ENCODE data around the gene IFNA21. TPM values are rescaled to one million over a fixed set of nuclear protein-coding genes. Genes with fewer than 3 reads are reported as not detected.
"Not testable (repeated sequence)": the region's sequence is repeated elsewhere in the genome, so short reads cannot be mapped to it uniquely, and the experiment has no call there.

Gene IFNA21
- total RNA-seq: not detected in 2 replicates

- DNase-seq (ENCODE audit: low read depth); H3K4me3 ChIP-seq (ENCODE audit: low read depth, low read length): not testable (repeated sequence)
Observed at GRCh38 chr9:21166560-21166959, at the start of gene IFNA21. TSS of gene IFNA21 (minus strand) at chr9:21166660. CDS start at chr9:21166612, 48 bp downstream.

DNA sequence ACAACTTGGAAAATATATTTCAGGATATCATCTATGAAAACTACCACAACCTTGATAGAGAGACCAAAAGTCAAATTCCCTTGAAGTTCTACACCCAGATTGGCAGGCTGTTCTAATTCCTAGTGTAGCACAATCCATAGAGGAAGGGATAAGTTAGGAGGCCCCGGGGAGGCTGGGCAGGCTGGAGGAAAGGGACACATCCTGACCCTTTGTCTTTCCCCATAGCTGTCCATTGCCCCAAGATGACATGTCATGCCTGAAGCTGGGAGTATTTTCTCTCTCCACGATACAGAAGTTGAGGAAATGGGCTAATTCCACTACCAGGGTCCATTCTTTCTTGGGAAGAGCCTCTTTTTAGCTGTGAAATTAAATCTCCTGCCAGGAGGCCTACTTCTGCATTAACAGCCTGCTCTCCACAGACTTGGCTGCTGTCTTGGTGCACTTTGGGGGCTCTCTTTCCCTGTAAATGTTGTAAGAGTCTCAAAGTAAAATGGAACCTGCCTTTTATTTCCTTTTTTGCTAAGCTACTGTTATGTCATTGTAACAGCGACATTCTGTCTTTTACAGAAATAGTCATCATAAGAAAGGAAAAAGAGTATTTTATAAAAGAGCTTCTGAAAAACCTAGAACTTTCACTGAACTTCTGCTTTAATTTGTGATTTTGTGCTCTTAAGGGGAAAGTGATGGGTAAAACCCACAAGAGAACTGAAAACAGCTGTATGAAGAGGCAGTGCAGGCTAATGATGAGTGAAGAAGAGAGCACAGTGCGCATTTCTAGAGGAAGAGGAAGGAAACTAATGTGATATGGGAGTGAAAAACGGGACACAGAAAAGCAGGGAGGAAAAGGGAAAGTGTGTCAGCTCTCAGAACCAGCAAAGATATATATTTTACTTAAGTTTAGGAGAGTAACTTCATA lies 47.2 kb upstream of the IFNA21 start:
- TF ChIP-seq, protein P1, sequence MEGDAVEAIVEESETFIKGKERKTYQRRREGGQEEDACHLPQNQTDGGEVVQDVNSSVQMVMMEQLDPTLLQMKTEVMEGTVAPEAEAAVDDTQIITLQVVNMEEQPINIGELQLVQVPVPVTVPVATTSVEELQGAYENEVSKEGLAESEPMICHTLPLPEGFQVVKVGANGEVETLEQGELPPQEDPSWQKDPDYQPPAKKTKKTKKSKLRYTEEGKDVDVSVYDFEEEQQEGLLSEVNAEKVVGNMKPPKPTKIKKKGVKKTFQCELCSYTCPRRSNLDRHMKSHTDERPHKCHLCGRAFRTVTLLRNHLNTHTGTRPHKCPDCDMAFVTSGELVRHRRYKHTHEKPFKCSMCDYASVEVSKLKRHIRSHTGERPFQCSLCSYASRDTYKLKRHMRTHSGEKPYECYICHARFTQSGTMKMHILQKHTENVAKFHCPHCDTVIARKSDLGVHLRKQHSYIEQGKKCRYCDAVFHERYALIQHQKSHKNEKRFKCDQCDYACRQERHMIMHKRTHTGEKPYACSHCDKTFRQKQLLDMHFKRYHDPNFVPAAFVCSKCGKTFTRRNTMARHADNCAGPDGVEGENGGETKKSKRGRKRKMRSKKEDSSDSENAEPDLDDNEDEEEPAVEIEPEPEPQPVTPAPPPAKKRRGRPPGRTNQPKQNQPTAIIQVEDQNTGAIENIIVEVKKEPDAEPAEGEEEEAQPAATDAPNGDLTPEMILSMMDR (IDR thresholded peaks at IDR 0.05; ENCODE audit: insufficient read depth, low read depth, low read length): peak; percentile 54
- peak; percentile 7 for DNase-seq (ENCODE audit: low read depth)
- H3K4me3 ChIP-seq (ENCODE audit: low read depth, low read length): not testable (repeated sequence)

DNA sequence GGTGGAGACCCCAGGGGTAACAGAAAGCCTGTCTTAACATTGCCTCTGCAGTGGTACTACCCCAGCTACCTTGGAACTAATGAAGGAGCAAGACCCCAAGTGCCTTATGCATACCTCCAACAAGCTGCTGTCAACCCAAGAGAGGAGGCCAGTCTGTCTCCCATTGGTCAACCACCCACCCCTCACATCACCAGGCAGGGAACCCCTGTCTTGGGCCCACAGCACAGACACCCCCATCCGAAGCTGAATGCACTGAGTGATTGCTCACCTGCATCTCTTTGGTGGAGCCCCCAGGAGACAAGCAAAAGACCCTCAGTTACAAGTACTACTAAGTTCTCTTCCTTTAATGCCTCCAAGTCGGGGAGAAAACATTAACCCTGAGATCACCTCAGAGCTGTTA lies 45.7 kb upstream of the IFNA21 start:
- not testable (repeated sequence) for DNase-seq (ENCODE audit: low read depth); H3K4me3 ChIP-seq (ENCODE audit: low read depth, low read length)

GRCh38 chr9:21210782-21211181 lies 44.3 kb upstream of the IFNA21 start:
- not testable (repeated sequence) for H3K4me3 ChIP-seq (ENCODE audit: low read depth, low read length)

GRCh38 chr9:21210311-21210710 lies 43.9 kb upstream of the IFNA21 start:
- DNase-seq (ENCODE audit: low read depth): no peak
- TF ChIP-seq, protein P1 (IDR thresholded peaks at IDR 0.05; ENCODE audit: insufficient read depth, low read depth, low read length): no peak
- H3K4me3 ChIP-seq (ENCODE audit: low read depth, low read length): no peak overlapping the region

More at GRCh38 chr9:21210782-21211181, 44.3 kb upstream of the IFNA21 start:
- DNase-seq (ENCODE audit: low read depth): not testable (repeated sequence)

DNA sequence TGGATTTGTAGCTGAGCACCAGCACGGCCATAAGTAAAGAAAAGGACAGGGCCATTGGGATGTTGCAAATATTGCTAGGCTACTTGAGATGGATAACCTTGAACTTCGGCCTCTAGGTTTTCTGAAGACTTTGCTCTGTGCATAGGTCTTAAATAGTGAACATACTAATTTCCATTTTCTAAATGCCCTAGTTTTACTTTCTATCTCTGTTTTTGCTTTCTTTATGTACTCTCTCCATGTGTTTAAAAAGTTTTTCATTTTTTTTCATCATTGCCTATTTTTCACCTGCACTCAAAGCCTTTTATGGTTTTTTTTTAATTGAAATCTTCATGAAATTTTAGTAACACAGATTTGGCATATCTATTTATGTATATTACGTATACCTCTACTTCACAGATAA lies 40.6 kb upstream of the IFNA21 start, which contains the start of gene IFNA10:
TSS of gene IFNA10 (minus strand) at position 101 of the 400 bp plus-strand sequence. CDS start at position 55, 46 bp downstream.
- not testable (repeated sequence) for H3K4me3 ChIP-seq (ENCODE audit: low read depth, low read length); DNase-seq (ENCODE audit: low read depth)

- no peak for DNase-seq (ENCODE audit: low read depth)
- no peak overlapping the region for H3K4me3 ChIP-seq (ENCODE audit: low read depth, low read length)
- TF ChIP-seq, protein P1 (IDR thresholded peaks at IDR 0.05; ENCODE audit: insufficient read depth, low read depth, low read length): no peak
Observed at GRCh38 chr9:21205204-21205603, 38.7 kb upstream of the IFNA21 start.

GRCh38 chr9:21202105-21202504 lies 35.6 kb upstream of the IFNA21 start, which contains the start of gene IFNA7:
TSS of gene IFNA7 (minus strand) at chr9:21202205. CDS start at chr9:21202165, 40 bp downstream.
- DNase-seq (ENCODE audit: low read depth); H3K4me3 ChIP-seq (ENCODE audit: low read depth, low read length): not testable (repeated sequence)

GRCh38 chr9:21194867-21195776 lies 28.7 kb upstream of the IFNA21 start:
- TF ChIP-seq, protein P1 (IDR thresholded peaks at IDR 0.05; ENCODE audit: insufficient read depth, low read depth, low read length): peak; percentile 50
- peak; percentile 3 for DNase-seq (ENCODE audit: low read depth)
- H3K4me3 ChIP-seq (ENCODE audit: low read depth, low read length): not testable (repeated sequence)

DNA sequence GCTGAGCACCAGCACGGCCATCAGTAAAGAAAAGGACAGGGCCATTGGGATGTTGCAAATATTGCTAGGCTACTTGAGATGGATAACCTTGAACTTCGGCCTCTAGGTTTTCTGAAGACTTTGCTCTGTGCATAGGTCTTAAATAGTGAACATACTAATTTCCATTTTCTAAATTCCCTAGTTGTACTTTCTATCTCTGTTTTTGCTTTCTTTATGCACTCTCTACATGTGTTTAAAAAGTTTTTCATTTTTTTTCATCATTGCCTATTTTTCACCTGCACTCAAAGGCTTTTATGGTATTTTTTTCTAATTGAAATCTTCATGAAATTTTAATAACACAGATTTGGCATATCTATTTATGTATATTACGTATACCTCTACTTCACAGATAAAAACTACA lies 21.0 kb upstream of the IFNA21 start, which contains the start of gene IFNA4:
TSS of gene IFNA4 (minus strand) at position 101 of the 400 bp plus-strand sequence. CDS start at position 45, 56 bp downstream.
- DNase-seq (ENCODE audit: low read depth); H3K4me3 ChIP-seq (ENCODE audit: low read depth, low read length): not testable (repeated sequence)

Data from fibroblast of villous mesenchyme (primary cell).